ENCODE results near the gene PDE4D.

DNA sequence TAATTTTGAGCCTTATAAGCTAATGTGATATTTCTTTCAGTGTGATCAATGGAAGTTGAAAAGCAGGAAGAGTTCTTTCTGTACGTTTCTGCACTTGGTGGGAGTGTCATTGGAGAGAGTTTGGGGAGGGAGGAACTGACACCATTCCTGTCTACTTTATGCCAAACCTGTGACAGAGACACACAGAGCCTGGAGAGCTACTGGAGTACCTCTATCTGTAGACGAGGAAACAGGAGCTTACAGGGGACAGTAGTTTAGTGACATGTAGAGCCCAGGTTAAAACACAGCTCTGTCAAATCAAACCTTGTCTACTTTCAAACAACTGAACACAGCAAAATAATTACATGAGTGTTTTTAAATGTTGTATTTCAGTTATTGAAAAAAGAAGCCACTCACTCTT, 103.6 kb downstream of the PDE4D start:
- TF ChIP-seq, protein P1, sequence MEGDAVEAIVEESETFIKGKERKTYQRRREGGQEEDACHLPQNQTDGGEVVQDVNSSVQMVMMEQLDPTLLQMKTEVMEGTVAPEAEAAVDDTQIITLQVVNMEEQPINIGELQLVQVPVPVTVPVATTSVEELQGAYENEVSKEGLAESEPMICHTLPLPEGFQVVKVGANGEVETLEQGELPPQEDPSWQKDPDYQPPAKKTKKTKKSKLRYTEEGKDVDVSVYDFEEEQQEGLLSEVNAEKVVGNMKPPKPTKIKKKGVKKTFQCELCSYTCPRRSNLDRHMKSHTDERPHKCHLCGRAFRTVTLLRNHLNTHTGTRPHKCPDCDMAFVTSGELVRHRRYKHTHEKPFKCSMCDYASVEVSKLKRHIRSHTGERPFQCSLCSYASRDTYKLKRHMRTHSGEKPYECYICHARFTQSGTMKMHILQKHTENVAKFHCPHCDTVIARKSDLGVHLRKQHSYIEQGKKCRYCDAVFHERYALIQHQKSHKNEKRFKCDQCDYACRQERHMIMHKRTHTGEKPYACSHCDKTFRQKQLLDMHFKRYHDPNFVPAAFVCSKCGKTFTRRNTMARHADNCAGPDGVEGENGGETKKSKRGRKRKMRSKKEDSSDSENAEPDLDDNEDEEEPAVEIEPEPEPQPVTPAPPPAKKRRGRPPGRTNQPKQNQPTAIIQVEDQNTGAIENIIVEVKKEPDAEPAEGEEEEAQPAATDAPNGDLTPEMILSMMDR (IDR thresholded peaks at IDR 0.05), result no peak
- TF ChIP-seq, protein P2, sequence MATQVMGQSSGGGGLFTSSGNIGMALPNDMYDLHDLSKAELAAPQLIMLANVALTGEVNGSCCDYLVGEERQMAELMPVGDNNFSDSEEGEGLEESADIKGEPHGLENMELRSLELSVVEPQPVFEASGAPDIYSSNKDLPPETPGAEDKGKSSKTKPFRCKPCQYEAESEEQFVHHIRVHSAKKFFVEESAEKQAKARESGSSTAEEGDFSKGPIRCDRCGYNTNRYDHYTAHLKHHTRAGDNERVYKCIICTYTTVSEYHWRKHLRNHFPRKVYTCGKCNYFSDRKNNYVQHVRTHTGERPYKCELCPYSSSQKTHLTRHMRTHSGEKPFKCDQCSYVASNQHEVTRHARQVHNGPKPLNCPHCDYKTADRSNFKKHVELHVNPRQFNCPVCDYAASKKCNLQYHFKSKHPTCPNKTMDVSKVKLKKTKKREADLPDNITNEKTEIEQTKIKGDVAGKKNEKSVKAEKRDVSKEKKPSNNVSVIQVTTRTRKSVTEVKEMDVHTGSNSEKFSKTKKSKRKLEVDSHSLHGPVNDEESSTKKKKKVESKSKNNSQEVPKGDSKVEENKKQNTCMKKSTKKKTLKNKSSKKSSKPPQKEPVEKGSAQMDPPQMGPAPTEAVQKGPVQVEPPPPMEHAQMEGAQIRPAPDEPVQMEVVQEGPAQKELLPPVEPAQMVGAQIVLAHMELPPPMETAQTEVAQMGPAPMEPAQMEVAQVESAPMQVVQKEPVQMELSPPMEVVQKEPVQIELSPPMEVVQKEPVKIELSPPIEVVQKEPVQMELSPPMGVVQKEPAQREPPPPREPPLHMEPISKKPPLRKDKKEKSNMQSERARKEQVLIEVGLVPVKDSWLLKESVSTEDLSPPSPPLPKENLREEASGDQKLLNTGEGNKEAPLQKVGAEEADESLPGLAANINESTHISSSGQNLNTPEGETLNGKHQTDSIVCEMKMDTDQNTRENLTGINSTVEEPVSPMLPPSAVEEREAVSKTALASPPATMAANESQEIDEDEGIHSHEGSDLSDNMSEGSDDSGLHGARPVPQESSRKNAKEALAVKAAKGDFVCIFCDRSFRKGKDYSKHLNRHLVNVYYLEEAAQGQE (IDR thresholded peaks at IDR 0.05; ENCODE audit: insufficient read depth in 1 of 2, low read depth in 2 of 2, low read length in 1 of 2), result no peak
